Fibroblast of lung (primary cell): ENCODE measurements around the gene ADD2.

Source experiments
- EZH2 ChIP-seq: IDR thresholded peaks from 2 replicates; pipeline ENCODE4 v1.5.1; 2012; ENCODE audit warnings: low read length, control low read depth, mild to moderate bottlenecking; ENCODE audit errors: missing control alignments
- TF ChIP-seq, protein P1 (sequence below), 2 donors: IDR thresholded peaks in 1 of 2; conservative IDR thresholded peaks in 1 of 2; 1 replicate in 1 of 2; 2 replicates in 1 of 2; pipeline ENCODE4 v1.5.1; 2011 to 2012; ENCODE audit warnings: low read length in 2 of 2, control low read depth in 1 of 2, inconsistent platforms in 1 of 2, low read depth in 1 of 2, mild to moderate bottlenecking in 1 of 2

DNA sequence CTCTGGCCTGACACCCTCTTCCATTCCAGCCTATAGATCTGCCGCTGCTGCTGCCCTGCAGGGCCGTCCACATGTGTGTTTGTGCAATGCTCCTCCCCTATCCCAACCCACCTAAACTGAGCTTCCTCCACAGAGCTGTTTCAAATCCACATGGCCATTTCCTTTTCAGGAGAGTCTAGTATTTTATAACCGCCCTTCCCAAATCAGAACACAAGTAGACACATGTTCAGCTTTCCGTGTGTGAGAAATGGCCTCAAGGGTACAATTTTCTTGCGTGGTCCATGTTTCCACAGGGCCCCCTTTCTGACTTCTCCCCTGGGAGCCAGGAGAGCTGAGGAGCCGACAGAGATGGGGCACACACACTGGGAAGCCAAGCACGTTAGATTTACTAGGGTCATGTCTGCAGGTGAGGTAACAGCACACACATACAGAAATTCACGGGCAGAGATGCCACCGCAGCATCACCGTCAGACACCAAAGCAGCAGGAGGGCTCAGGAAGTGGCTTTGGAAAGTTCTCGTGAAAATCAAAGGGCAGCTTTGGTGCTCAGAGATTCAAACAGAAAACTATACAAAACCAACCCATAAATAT lies 111.5 kb downstream of the ADD2 start:
- TF ChIP-seq, protein P1, sequence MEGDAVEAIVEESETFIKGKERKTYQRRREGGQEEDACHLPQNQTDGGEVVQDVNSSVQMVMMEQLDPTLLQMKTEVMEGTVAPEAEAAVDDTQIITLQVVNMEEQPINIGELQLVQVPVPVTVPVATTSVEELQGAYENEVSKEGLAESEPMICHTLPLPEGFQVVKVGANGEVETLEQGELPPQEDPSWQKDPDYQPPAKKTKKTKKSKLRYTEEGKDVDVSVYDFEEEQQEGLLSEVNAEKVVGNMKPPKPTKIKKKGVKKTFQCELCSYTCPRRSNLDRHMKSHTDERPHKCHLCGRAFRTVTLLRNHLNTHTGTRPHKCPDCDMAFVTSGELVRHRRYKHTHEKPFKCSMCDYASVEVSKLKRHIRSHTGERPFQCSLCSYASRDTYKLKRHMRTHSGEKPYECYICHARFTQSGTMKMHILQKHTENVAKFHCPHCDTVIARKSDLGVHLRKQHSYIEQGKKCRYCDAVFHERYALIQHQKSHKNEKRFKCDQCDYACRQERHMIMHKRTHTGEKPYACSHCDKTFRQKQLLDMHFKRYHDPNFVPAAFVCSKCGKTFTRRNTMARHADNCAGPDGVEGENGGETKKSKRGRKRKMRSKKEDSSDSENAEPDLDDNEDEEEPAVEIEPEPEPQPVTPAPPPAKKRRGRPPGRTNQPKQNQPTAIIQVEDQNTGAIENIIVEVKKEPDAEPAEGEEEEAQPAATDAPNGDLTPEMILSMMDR (conservative IDR thresholded peaks at IDR 0.05 in 1 of 2, IDR thresholded peaks at IDR 0.05 in 1 of 2; ENCODE audit: low read depth in 1 of 2, low read length in 2 of 2): no peak
- TF ChIP-seq EZH2: no peak
